Spleen (tissue), 11 donors: ENCODE measurements around the gene RPL27A. TPM values are rescaled to one million over a fixed set of nuclear protein-coding genes. Genes with fewer than 3 reads are reported as not detected.

ENCODE experiments used
- DNase-seq: peaks from one replicate; pipeline ENCODE4 v3.0.0-alpha.2; 2020
- H3K27ac ChIP-seq, 8 donors: fragments of 200-600 bp; sonication (generic) in 7 of 8; 1 replicate in 4 of 8; 2 replicates in 4 of 8; pipeline versions ENCODE4 v1.5.0 to v1.8.0; 2016 to 2021; ENCODE audit warnings: inconsistent platforms in 4 of 8, mild to moderate bottlenecking in 4 of 8, moderate library complexity in 1 of 8
- H3K27me3 ChIP-seq, 7 donors: fragments of 200-600 bp; sonication (generic) in 6 of 7; replicated peaks in 1 of 7; 1 replicate in 4 of 7; 2 replicates in 3 of 7; pipeline versions ENCODE4 v1.5.0 to v1.8.0; 2016 to 2021; ENCODE audit warnings: inconsistent platforms in 3 of 7, mild to moderate bottlenecking in 1 of 7
- H3K36me3 ChIP-seq, 6 donors: fragments of 200-600 bp; sonication (generic) in 5 of 6; 1 replicate in 4 of 6; 2 replicates in 2 of 6; pipeline versions ENCODE4 v1.5.0 to v1.8.0; 2016 to 2021; ENCODE audit warnings: inconsistent platforms in 2 of 6
- H3K4me1 ChIP-seq, 6 donors: fragments of 200-600 bp; sonication (generic) in 5 of 6; 1 replicate in 3 of 6; 2 replicates in 3 of 6; pipeline versions ENCODE4 v1.5.0 to v1.8.0; 2016 to 2021; ENCODE audit warnings: inconsistent platforms in 3 of 6
- H3K4me3 ChIP-seq, 8 donors: fragments of 200-600 bp; sonication (generic) in 7 of 8; 1 replicate in 4 of 8; 2 replicates in 4 of 8; pipeline versions ENCODE4 v1.5.0 to v1.8.0; 2016 to 2021; ENCODE audit warnings: inconsistent platforms in 4 of 8, mild to moderate bottlenecking in 4 of 8, moderate library complexity in 2 of 8
- H3K9me3 ChIP-seq, 8 donors: fragments of 200-600 bp; sonication (generic) in 7 of 8; 1 replicate in 4 of 8; 2 replicates in 4 of 8; pipeline versions ENCODE4 v1.5.0 to v1.8.0; 2016 to 2021; ENCODE audit warnings: inconsistent platforms in 4 of 8
- CTCF ChIP-seq, 11 experiments: fragments of 200-600 bp in 7 of 11; fragments of 450-650 bp in 4 of 11; sonication (generic) in 4 of 11; IDR thresholded peaks in 8 of 11; conservative IDR thresholded peaks in 3 of 11; 1 replicate in 7 of 11; 2 replicates in 4 of 11; pipeline versions ENCODE4 v1.4.0 to v1.8.0; 2016 to 2021; ENCODE audit warnings: antibody characterized with exemption in 11 of 11, inconsistent platforms in 4 of 11, mild to moderate bottlenecking in 1 of 11
- POLR2A ChIP-seq, 3 donors: fragments of 450-650 bp; IDR thresholded peaks; one replicate each; pipeline ENCODE4 v1.5.1; 2017; ENCODE audit warnings: antibody characterized with exemption in 3 of 3, mild to moderate bottlenecking in 1 of 3
- POLR2AphosphoS5 ChIP-seq, 3 donors: sonication (generic); formaldehyde crosslinking; IDR thresholded peaks; one replicate each; pipeline ENCODE4 v1.5.1; 2017; ENCODE audit warnings: antibody characterized with exemption in 3 of 3
- WGBS, 5 donors: extraction: QIAGEN DNeasy Blood & Tissue Kit in 3 of 5; methylation state at CpG; one replicate each; pipeline versions ENCODE4 v1.1.5 to v1.1.7; 2013 to 2018; 5-methylcytosine and 5-hydroxymethylcytosine counted together
- intact Hi-C: fragments of 100-400 bp; cut with DNase I; formaldehyde crosslinking; loops from one replicate; pipeline ENCODE4 v1.15.0; 2023; ENCODE audit warnings: low total_unique reads
- polyA plus RNA-seq, 3 donors: library from polyadenylated mRNA; stranded (reverse); fragments of 200-250 nt; gene quantifications; one replicate each; pipeline ENCODE4 v1.2.1, GENCODE V29; 2013
- total RNA-seq, 7 donors: library from RNA; depleted of rRNA in 3 of 7; stranded (reverse); fragments of >200 nt in 3 of 7; fragmentation: NEBNext Ultra II Directional in 4 of 7; extraction: Animal tissue kit (Norgen Biotek cat#: 25700) in 4 of 7; gene quantifications; one replicate each; pipeline versions ENCODE4 v1.1.0 to v1.2.1, GENCODE V29; 2016 to 2021
- donor health status: healthy with polysubstance abuse.
- donor health status: DM: no; HTN: no; CAD: no; lungs with moderate emphysema.
- donor health status: DM: no; HTN: no; CAD: no.
- donor health status: Bipolar disorder and iron deficiency.
- donor health status: healthy.
- donor health status: DM: no; HTN: no; CAD: no.
- donor health status: DM: yes; HTN: yes; CAD: no.

Gene RPL27A
- total and polyA plus RNA-seq, 10 donors: 845 to 8,152 (median 1,390) TPM

GRCh38 chr11:8688414-8689362 lies 6.1 kb downstream of the RPL27A start:
- peak overlapping the region; percentile 42 to 75 (median 56) for H3K4me3 ChIP-seq
- peaks cover 0 to 76% (median 50%) of the 10 kb centered on the region in 6 donors for H3K36me3 ChIP-seq
- intact Hi-C loops: loop anchor here (5.0 to 10.0 kb wide), 3 partner anchors 126 to 774 kb away; partner anchors contain the start of genes TMEM9B and ZNF143
- H3K4me1 ChIP-seq: peaks cover 17 to 65% (median 53%) of the 10 kb centered on the region in 6 donors
- DNase-seq: peak; percentile 99
- H3K27me3 ChIP-seq: no peaks in the 10 kb centered on the region
- WGBS, 5 donors: 2 to 6% (median 3%) methylated on average over 33 to 56 of the region's 56 CpGs
- H3K9me3 ChIP-seq: no peaks in the 10 kb centered on the region
- peak in 1 of 3 donors; percentile 13 for TF ChIP-seq POLR2A (IDR thresholded peaks at IDR 0.05)
- TF ChIP-seq POLR2AphosphoS5 (IDR thresholded peaks at IDR 0.05): peak; percentile 95 to 99 (median 96)
- peak in 4 of 11 experiments; percentile 15 to 43 (median 19) for TF ChIP-seq CTCF (IDR thresholded peaks at IDR 0.05 in 8 of 11, conservative IDR thresholded peaks at IDR 0.05 in 3 of 11)
- peak overlapping the region; percentile 79 to 92 (median 88) for H3K27ac ChIP-seq

GRCh38 chr11:8689726-8690255 lies 7.2 kb downstream of the RPL27A start:
- intact Hi-C loops: loop anchor here (5.0 to 10.0 kb wide), 3 partner anchors 125 to 773 kb away; partner anchors contain the start of genes TMEM9B and ZNF143

GRCh38 chr11:8690374-8691342 lies 8.1 kb downstream of the RPL27A start:
- no peaks in the 10 kb centered on the region for H3K27me3 ChIP-seq
- 87 to 95% (median 91%) methylated on average over 4 of the region's 4 CpGs for WGBS, 5 donors
- intact Hi-C loops: no loop called here
- H3K9me3 ChIP-seq: no peaks in the 10 kb centered on the region
- TF ChIP-seq POLR2A (IDR thresholded peaks at IDR 0.05) (no peak), CTCF (IDR thresholded peaks at IDR 0.05 in 8 of 11, conservative IDR thresholded peaks at IDR 0.05 in 3 of 11) (no peak), POLR2AphosphoS5 (IDR thresholded peaks at IDR 0.05) (no peak)
- H3K4me3 ChIP-seq: no peak overlapping the region
- peaks cover 8 to 46% (median 34%) of the 10 kb centered on the region in 6 donors for H3K4me1 ChIP-seq
- no peak overlapping the region for H3K27ac ChIP-seq
- peaks cover 0 to 76% (median 49%) of the 10 kb centered on the region in 6 donors for H3K36me3 ChIP-seq
- DNase-seq: no peak

More at GRCh38 chr11:8689726-8690255, 7.2 kb downstream of the RPL27A start:
- TF ChIP-seq POLR2AphosphoS5 (IDR thresholded peaks at IDR 0.05) (no peak), POLR2A (IDR thresholded peaks at IDR 0.05) (no peak), CTCF (IDR thresholded peaks at IDR 0.05 in 8 of 11, conservative IDR thresholded peaks at IDR 0.05 in 3 of 11) (no peak)
- Histone ChIP-seq H3K36me3 (peaks cover 0 to 76% (median 51%) of the 10 kb centered on the region in 6 donors), H3K4me1 (peaks cover 8 to 54% (median 42%) of the 10 kb centered on the region in 6 donors), H3K4me3 (peak overlapping the region in 5 of 8 donors; percentile 50 to 75 (median 56)), H3K27me3 (no peaks in the 10 kb centered on the region), H3K27ac (peak overlapping the region in 6 of 8 donors; percentile 85 to 92 (median 90)), H3K9me3 (no peaks in the 10 kb centered on the region)
- peak; percentile 48 for DNase-seq
- 84 to 90% (median 87%) methylated on average over 8 of the region's 8 CpGs for WGBS, 5 donors
